ENCODE data around the gene TMC5.

GRCh38 chr16:19386525-19386924 lies 31.2 kb upstream of the TMC5 start:
- TF ChIP-seq CTCF (IDR thresholded peaks at IDR 0.05) (no peak), POLR2A (IDR thresholded peaks at IDR 0.05) (no peak)
